Measurements from ENCODE around the gene MBOAT2.

- no peak for TF ChIP-seq CTCF (conservative IDR thresholded peaks at IDR 0.05 in 1 of 2, IDR thresholded peaks at IDR 0.05 in 1 of 2; ENCODE audit: extremely low read depth in 1 of 2, insufficient read depth in 1 of 2, low read depth in 1 of 2, low read length in 2 of 2)
- no peak for TF ChIP-seq EZH2 (IDR thresholded peaks at IDR 0.05; ENCODE audit: borderline replicate concordance, low read length)
Measured at GRCh38 chr2:8853426-8853825, 150.1 kb downstream of the MBOAT2 start.
